Progenitor cell of endocrine pancreas (in vitro differentiated cells): ENCODE results near the gene NTPCR. TPM values are rescaled to one million over a fixed set of nuclear protein-coding genes. Genes with fewer than 3 reads are reported as not detected.

ENCODE experiments used
- DNase-seq: peaks from one replicate; pipeline ENCODE4 v3.0.0; 2021; ENCODE audit warnings: low spot score; ENCODE audit not compliant: unreplicated experiment
- H3K27ac Mint-ChIP-seq: 2 replicates; pipeline ENCODE4 v1.8.0; 2021; ENCODE audit warnings: mild to moderate bottlenecking, moderate library complexity, mixed read lengths
- H3K27me3 Mint-ChIP-seq: 2 replicates; pipeline ENCODE4 v1.8.0; 2021; ENCODE audit warnings: mixed read lengths
- H3K36me3 Mint-ChIP-seq: 2 replicates; pipeline ENCODE4 v1.8.0; 2022; ENCODE audit warnings: mixed read lengths; ENCODE audit not compliant: insufficient read depth
- H3K4me1 Mint-ChIP-seq: 2 replicates; pipeline ENCODE4 v1.8.0; 2021; ENCODE audit warnings: low read depth, mixed read lengths
- H3K4me3 Mint-ChIP-seq: 2 replicates; pipeline ENCODE4 v1.8.0; 2021; ENCODE audit warnings: low read depth, mild to moderate bottlenecking, moderate library complexity, mixed read lengths
- H3K9me3 Mint-ChIP-seq: 2 replicates; pipeline ENCODE4 v1.8.0; 2021; ENCODE audit warnings: low read depth, mixed read lengths
- total RNA-seq: library from RNA; stranded (reverse); gene quantifications from 2 replicates; pipeline ENCODE4 v1.2.1, GENCODE V29; 2021
- TF ChIP-seq, protein P1 (sequence below): fragments of 200-600 bp; sonication (generic); IDR thresholded peaks from one replicate; pipeline ENCODE4 v1.5.0; 2021; ENCODE audit warnings: antibody characterized with exemption, mild to moderate bottlenecking; ENCODE audit not compliant: unreplicated experiment

Gene NTPCR
- total RNA-seq, 1 donor from 2014 or later, result 59.0 TPM

DNA sequence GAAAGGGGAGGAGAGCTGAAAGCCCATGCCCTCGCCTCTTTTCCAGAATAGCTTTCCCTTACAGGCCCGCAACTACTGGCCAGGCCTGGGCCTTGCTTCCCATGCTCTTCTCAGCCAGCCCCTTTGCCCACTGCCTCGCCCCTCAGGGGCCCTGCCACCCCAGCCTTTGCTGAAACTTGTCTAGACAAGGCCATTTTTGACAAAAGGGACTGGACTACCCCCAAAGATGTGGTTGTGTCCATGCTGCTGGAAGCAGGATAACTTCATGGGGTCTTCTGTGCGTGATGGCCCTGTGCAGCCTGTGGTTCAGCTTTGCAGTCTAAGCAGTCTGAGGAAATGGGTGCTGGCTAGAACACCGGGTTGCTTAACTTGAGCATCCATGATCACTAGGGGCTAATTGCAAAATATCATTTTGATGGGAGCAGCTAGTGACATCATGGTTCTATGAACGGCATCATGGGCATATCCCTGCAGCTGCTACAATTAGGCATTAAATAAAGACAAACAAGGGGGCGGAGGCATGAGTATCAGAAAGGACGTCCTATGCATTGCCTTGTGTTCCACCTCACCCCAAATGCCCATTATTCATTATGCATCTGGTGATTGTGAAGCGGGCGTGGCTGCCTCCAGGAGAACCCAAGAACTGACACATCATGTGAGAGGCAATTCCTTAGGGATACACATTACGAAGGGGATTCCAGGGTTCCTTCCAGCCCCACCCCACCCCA, 36.8 kb downstream of the NTPCR start:
- Mint-ChIP-seq H3K36me3 (peaks cover 13% of the 10 kb centered on the region), H3K4me3 (no peak overlapping the region), H3K9me3 (no peaks in the 10 kb centered on the region), H3K27ac (no peak overlapping the region), H3K27me3 (no peaks in the 10 kb centered on the region), H3K4me1 (peaks cover 4% of the 10 kb centered on the region)
- TF ChIP-seq, protein P1, sequence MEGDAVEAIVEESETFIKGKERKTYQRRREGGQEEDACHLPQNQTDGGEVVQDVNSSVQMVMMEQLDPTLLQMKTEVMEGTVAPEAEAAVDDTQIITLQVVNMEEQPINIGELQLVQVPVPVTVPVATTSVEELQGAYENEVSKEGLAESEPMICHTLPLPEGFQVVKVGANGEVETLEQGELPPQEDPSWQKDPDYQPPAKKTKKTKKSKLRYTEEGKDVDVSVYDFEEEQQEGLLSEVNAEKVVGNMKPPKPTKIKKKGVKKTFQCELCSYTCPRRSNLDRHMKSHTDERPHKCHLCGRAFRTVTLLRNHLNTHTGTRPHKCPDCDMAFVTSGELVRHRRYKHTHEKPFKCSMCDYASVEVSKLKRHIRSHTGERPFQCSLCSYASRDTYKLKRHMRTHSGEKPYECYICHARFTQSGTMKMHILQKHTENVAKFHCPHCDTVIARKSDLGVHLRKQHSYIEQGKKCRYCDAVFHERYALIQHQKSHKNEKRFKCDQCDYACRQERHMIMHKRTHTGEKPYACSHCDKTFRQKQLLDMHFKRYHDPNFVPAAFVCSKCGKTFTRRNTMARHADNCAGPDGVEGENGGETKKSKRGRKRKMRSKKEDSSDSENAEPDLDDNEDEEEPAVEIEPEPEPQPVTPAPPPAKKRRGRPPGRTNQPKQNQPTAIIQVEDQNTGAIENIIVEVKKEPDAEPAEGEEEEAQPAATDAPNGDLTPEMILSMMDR, result no peak
- DNase-seq, result no peak

DNA sequence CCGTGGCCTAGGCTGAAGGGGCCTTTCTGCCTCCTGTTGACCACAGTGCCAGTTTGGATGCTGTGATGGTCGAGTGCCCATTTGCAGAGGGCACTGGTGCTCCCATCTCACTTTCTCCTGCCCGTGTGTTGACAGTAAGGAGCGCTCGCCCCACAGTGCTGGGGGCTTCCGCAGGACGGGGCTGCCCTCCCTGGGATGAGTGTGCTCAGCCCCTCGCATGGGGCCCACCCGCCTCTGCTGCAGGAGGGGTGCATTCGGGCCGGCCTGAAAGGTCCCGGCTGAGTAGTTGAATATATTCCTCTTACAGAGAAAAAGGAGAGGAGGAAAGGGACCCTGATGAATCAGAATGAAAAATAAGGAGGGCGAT, 37.3 kb downstream of the NTPCR start:
- Mint-ChIP-seq H3K27ac (no peak overlapping the region), H3K4me3 (no peak overlapping the region), H3K9me3 (peaks cover under 1% of the 10 kb centered on the region), H3K36me3 (peaks cover 17% of the 10 kb centered on the region), H3K4me1 (peaks cover 4% of the 10 kb centered on the region), H3K27me3 (no peaks in the 10 kb centered on the region)
- TF ChIP-seq, protein P1, result no peak
- DNase-seq, result no peak

DNA sequence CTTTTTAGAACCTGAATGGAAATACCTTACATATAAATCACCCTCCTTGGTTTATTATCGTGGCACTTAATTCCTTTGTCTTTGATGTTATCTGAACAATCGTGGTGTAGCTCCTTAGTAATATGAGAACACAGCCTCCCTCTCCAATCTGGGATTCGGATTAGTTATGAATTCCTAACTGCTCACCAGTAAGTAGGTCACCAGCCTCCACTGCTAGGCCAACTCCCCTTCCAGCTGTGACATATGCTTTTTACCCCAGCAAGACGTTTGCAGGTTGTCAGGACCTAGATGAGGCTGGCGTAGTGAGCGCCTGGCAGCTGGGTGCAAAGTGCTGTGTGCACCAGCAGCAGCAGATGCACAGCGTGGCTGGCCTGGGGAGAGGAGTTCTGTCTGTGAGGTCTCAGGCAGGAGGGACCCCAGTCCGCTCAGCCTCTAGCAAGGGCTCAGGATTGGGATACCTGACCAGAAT, 38.2 kb downstream of the NTPCR start:
- TF ChIP-seq, protein P1, result no peak
- Mint-ChIP-seq H3K27me3 (no peaks in the 10 kb centered on the region), H3K27ac (peak overlapping the region; percentile 41), H3K9me3 (peaks cover 7% of the 10 kb centered on the region), H3K4me3 (no peak overlapping the region), H3K36me3 (peaks cover 24% of the 10 kb centered on the region), H3K4me1 (peaks cover 4% of the 10 kb centered on the region)
- DNase-seq, result no peak

DNA sequence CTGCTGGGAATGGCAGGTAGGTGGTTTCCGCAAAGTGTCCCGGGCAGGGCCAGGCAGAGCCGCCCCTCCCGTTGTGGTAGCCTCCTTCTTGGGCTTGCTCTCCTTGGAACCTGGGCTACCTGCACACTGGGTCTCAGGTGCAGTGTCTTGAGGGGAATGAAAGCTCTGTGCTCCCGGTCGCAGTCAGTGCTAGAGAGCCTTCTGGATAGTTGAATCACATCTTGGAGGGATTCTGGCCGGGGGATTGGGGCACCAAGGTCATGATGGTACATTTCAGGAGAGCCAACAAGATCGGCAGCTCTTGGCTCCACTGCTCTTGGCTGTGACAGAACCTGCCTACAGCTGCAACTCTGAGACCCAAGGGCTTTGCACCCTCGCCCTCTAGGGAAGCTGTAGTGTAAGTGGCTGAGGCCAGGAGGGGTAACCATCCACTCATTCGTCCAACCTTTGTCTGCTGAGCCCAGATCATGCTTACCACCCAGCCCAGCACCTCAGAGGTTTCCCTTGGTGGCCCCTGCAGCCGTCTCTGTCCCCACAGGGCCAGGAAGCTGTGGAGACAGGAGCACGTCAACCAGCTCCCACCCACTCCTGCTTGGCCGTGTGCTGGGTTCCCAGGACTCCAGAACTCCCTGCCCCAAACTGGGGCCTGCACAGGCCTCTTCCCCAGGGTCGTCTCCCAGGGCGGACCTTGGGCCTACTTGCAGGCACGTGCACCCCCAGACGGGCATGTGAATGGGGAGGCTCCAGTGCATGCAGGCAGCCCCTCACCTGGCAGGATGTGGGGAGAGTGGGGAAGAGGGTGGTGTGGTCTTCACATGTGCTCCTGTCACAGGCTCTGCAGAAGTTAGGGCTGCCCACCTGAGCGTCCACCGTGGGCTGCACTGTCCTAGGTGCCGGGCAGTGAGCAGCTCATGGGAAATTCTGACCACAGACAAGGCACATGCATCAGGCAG, 40.0 kb downstream of the NTPCR start:
- H3K4me1 Mint-ChIP-seq, result peaks cover 3% of the 10 kb centered on the region

DNA sequence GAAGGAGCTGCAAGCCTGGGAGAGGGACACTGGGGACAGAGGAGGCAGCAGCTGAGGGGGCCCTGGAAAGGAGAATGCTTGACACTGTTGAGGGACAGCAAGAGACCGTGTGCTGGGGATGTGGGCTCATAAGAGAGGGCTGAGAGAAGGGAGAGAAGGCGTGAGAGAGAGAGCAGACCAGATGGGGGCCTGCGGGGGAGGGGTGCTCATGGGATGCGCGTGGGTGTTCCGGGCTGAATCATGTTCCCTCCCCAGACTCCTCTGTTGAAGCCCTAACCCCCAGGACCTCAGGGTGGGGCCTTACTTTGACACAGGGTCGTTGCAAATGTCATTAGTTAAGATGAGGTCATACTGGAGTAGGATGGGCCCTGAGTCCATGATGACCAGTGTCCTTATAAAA, 40.8 kb downstream of the NTPCR start:
- no peak for DNase-seq
- Mint-ChIP-seq H3K4me3 (no peak overlapping the region), H3K27me3 (no peaks in the 10 kb centered on the region), H3K36me3 (peaks cover 35% of the 10 kb centered on the region), H3K27ac (peak overlapping the region; percentile 69), H3K9me3 (peaks cover 15% of the 10 kb centered on the region), H3K4me1 (peaks cover 7% of the 10 kb centered on the region)
- TF ChIP-seq, protein P1, result no peak

More for the DNA sequence above, 40.0 kb downstream of the NTPCR start:
- Mint-ChIP-seq H3K4me3 (no peak overlapping the region), H3K9me3 (peaks cover 15% of the 10 kb centered on the region), H3K27ac (no peak overlapping the region), H3K36me3 (peaks cover 35% of the 10 kb centered on the region), H3K27me3 (no peaks in the 10 kb centered on the region)
- TF ChIP-seq, protein P1, result no peak
- no peak for DNase-seq
